Measurements from ENCODE around the gene GPR137B.

GPR137B gene

GRCh38 chr1:236253119-236253518 lies 110.8 kb downstream of the GPR137B start:
- no peak for TF ChIP-seq CTCF (IDR thresholded peaks at IDR 0.05)
- Histone ChIP-seq H3K36me3 (ENCODE audit: control insufficient read depth, insufficient read depth, low read length) (no peaks in the 10 kb centered on the region), H3K9me3 (ENCODE audit: control insufficient read depth, low read length) (no peaks in the 10 kb centered on the region), H3K4me3 (ENCODE audit: low read depth, low read length) (no peak overlapping the region), H3K4me1 (no peaks in the 10 kb centered on the region), H3K9ac (no peak overlapping the region), H3K4me2 (ENCODE audit: low read length) (no peak overlapping the region), H3K27ac (no peak overlapping the region), H3K79me2 (peaks cover 3% of the 10 kb centered on the region), H2AFZ (no peak overlapping the region), H3K27me3 (ENCODE audit: control insufficient read depth, insufficient read depth, low read length) (no peaks in the 10 kb centered on the region)

DNA sequence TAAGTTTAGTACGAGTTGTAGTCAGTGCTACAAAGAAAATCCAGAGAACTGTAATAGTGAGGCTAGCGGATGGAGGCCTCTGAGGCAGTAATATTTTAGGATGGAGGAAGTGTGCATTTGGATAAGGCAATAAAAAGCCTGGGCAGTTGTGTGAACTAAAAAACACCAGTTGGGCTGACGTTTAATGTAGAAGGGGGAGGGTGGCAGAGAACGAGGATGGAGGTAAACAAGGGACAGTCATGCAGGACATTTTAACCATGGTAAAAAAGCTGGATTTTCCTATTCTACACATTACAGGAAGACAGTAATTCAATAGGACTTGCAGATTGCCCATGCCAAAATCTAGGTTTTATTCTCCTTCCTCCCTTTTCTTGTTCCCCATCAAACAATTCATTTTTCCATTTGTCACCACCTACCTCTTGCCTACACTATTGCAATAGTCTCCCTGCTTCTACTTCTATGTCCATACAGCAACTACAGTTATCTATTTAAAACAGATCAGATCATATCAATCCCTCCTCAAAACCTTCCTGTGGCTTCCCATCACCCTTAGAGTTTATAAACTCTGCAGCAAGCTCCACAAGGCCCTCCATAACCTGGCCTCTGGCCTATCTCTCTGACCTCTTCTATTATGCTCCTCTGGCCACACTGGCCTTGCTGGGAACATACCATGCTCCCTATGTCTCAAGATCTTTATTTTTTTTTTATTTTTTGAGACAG lies 111.7 kb downstream of the GPR137B start:
- no peak overlapping the region for H3K9ac ChIP-seq
- H3K4me2 ChIP-seq (ENCODE audit: low read length) = no peak overlapping the region
- H3K9me3 ChIP-seq (ENCODE audit: control insufficient read depth, low read length) = no peaks in the 10 kb centered on the region
- H3K4me3 ChIP-seq (ENCODE audit: low read depth, low read length) = no peak overlapping the region
- H3K79me2 ChIP-seq = peaks cover 3% of the 10 kb centered on the region
- H3K27ac ChIP-seq = no peak overlapping the region
- no peaks in the 10 kb centered on the region for H3K36me3 ChIP-seq (ENCODE audit: control insufficient read depth, insufficient read depth, low read length)
- no peaks in the 10 kb centered on the region for H3K4me1 ChIP-seq
- TF ChIP-seq CTCF (IDR thresholded peaks at IDR 0.05) = no peak
- no peaks in the 10 kb centered on the region for H3K27me3 ChIP-seq (ENCODE audit: control insufficient read depth, insufficient read depth, low read length)
- H2AFZ ChIP-seq = no peak overlapping the region

GRCh38 chr1:236257216-236257615 lies 114.9 kb downstream of the GPR137B start:
- Histone ChIP-seq H3K36me3 (ENCODE audit: control insufficient read depth, insufficient read depth, low read length) (no peaks in the 10 kb centered on the region), H3K4me1 (no peaks in the 10 kb centered on the region), H3K9me3 (ENCODE audit: control insufficient read depth, low read length) (no peaks in the 10 kb centered on the region), H3K4me3 (ENCODE audit: low read depth, low read length) (no peak overlapping the region), H3K9ac (no peak overlapping the region), H3K27me3 (ENCODE audit: control insufficient read depth, insufficient read depth, low read length) (no peaks in the 10 kb centered on the region), H3K4me2 (ENCODE audit: low read length) (no peak overlapping the region), H2AFZ (no peak overlapping the region), H3K27ac (no peak overlapping the region), H3K79me2 (peaks cover 3% of the 10 kb centered on the region)
- no peak for TF ChIP-seq CTCF (IDR thresholded peaks at IDR 0.05)

- Histone ChIP-seq H3K9me3 (ENCODE audit: control insufficient read depth, low read length) (no peaks in the 10 kb centered on the region), H2AFZ (no peak overlapping the region), H3K27ac (no peak overlapping the region), H3K36me3 (ENCODE audit: control insufficient read depth, insufficient read depth, low read length) (no peaks in the 10 kb centered on the region), H3K9ac (no peak overlapping the region), H3K4me1 (no peaks in the 10 kb centered on the region), H3K4me2 (ENCODE audit: low read length) (no peak overlapping the region), H3K27me3 (ENCODE audit: control insufficient read depth, insufficient read depth, low read length) (no peaks in the 10 kb centered on the region), H3K4me3 (ENCODE audit: low read depth, low read length) (no peak overlapping the region), H3K79me2 (peaks cover 3% of the 10 kb centered on the region)
- no peak for TF ChIP-seq CTCF (IDR thresholded peaks at IDR 0.05)
Measured at GRCh38 chr1:236258114-236258622, 115.8 kb downstream of the GPR137B start.
